ENCODE results near the gene TLE1. TPM values are rescaled to one million over a fixed set of nuclear protein-coding genes. Genes with fewer than 3 reads are reported as not detected.

Gene TLE1
- total and polyA plus RNA-seq, 2 donors (not counting 1 experiment from before 2014, with no cell fraction given) = 33.5 to 80.3 TPM

GRCh38 chr9:81594415-81594814, 94.9 kb downstream of the TLE1 start:
- peak overlapping the region; percentile 16 for H3K4me3 Mint-ChIP-seq
- Histone ChIP-seq H3K27ac (ENCODE audit: low read length in 2 of 2) (peak overlapping the region in 1 of 2 donors; percentile 2), H3K9me3 (ENCODE audit: control extremely low read depth in 1 of 3, control insufficient read depth in 2 of 3, insufficient read depth in 1 of 3, low read length in 2 of 3) (no peaks in the 10 kb centered on the region), H3K79me2 (ENCODE audit: control insufficient read depth, insufficient read depth, low read length) (peaks cover 3% of the 10 kb centered on the region), H3K4me2 (replicated peaks; ENCODE audit: low read depth, low read length, poor library complexity, severe bottlenecking) (peak overlapping the region; percentile 6), H4K20me1 (ENCODE audit: control insufficient read depth, insufficient read depth, low read length, poor library complexity, severe bottlenecking) (peaks cover 14% of the 10 kb centered on the region), H3K27me3 (replicated peaks in 1 of 4; ENCODE audit: control extremely low read depth in 1 of 4, control insufficient read depth in 3 of 4, insufficient read depth in 4 of 4, low read length in 3 of 4) (no peaks in the 10 kb centered on the region), H3K4me3 (ENCODE audit: control extremely low read depth in 1 of 5, extremely low read depth in 1 of 5, insufficient read depth in 1 of 5, low read depth in 2 of 5, low read length in 4 of 5) (no peak overlapping the region), H2AFZ (ENCODE audit: insufficient read depth, low read depth, low read length, poor library complexity, severe bottlenecking) (no peak overlapping the region), H3K36me3 (replicated peaks in 1 of 2; ENCODE audit: control extremely low read depth in 1 of 2, control insufficient read depth in 1 of 2, extremely low read depth in 1 of 2, insufficient read depth in 2 of 2, low read length in 1 of 2) (peaks cover 0 to 24% of the 10 kb centered on the region in 2 experiments), H3K4me1 (ENCODE audit: control insufficient read depth in 2 of 2, insufficient read depth in 2 of 2, low read length in 2 of 2) (peaks cover 57 to 59% of the 10 kb centered on the region in 2 donors), H3K9ac (ENCODE audit: low read length) (no peak overlapping the region)
- no peak for TF ChIP-seq EZH2 (IDR thresholded peaks at IDR 0.05; ENCODE audit: borderline replicate concordance, insufficient read depth, low read depth, low read length, poor library complexity, severe bottlenecking)
- TF ChIP-seq CTCF (IDR thresholded peaks at IDR 0.05) = no peak
- DNase-seq (no peak), ATAC-seq (ENCODE audit: low read depth) (no peak)
- 63% methylated on average over 2 of the region's 5 CpGs for WGBS (ENCODE audit: insufficient coverage)
- intact Hi-C loops (cut with micrococcal nuclease) = loop anchor here (10.0 kb wide), 1 partner anchor 60 kb away; no protein-coding TSS in a partner anchor
- CTCF ChIA-PET = interaction anchor here (1.3 to 1.4 kb wide), 2 partner anchors 71 to 92 kb away, joined by 6 to 7 read pairs; no protein-coding TSS in a partner anchor
- H3K27me3 Mint-ChIP-seq = no peaks in the 10 kb centered on the region
- POLR2A ChIA-PET = interaction anchor here (0.6 kb wide), 1 partner anchor 89 kb away, joined by 4 read pairs; no protein-coding TSS in a partner anchor
- peak overlapping the region; percentile 10 for H3K27ac Mint-ChIP-seq
- H3K4me1 Mint-ChIP-seq = peaks cover 65% of the 10 kb centered on the region
- peaks cover 2% of the 10 kb centered on the region for H3K9me3 Mint-ChIP-seq (ENCODE audit: insufficient read depth)

DNA sequence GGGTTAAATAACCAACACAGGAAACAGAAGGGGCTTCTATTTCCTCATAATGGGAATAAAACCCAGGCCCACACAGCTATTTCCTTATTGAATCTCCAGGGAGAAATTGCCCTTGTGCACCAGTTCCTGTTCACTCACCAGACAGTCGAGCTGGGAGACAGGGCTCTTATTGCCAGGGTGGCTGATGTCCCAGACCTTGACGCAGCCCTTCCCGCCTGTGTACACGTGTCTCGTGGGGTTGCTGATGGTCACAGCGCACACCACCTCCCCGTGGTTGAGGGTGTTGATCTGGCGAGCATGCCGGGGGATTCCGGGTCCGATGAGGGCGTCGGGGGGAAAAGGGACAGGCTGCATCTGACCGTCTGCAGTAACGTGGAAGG, 96.5 kb downstream of the TLE1 start:
- Histone ChIP-seq H3K4me3 (ENCODE audit: control extremely low read depth in 1 of 5, extremely low read depth in 1 of 5, insufficient read depth in 1 of 5, low read depth in 2 of 5, low read length in 4 of 5) (no peak overlapping the region), H4K20me1 (ENCODE audit: control insufficient read depth, insufficient read depth, low read length, poor library complexity, severe bottlenecking) (peaks cover 7% of the 10 kb centered on the region), H2AFZ (ENCODE audit: insufficient read depth, low read depth, low read length, poor library complexity, severe bottlenecking) (no peak overlapping the region), H3K27me3 (replicated peaks in 1 of 4; ENCODE audit: control extremely low read depth in 1 of 4, control insufficient read depth in 3 of 4, insufficient read depth in 4 of 4, low read length in 3 of 4) (no peaks in the 10 kb centered on the region), H3K27ac (ENCODE audit: low read length in 2 of 2) (no peak overlapping the region), H3K9me3 (ENCODE audit: control extremely low read depth in 1 of 3, control insufficient read depth in 2 of 3, insufficient read depth in 1 of 3, low read length in 2 of 3) (no peaks in the 10 kb centered on the region), H3K4me1 (ENCODE audit: control insufficient read depth in 2 of 2, insufficient read depth in 2 of 2, low read length in 2 of 2) (peaks cover 42 to 44% of the 10 kb centered on the region in 2 donors), H3K9ac (ENCODE audit: low read length) (no peak overlapping the region), H3K4me2 (replicated peaks; ENCODE audit: low read depth, low read length, poor library complexity, severe bottlenecking) (peak overlapping the region; percentile 24), H3K79me2 (ENCODE audit: control insufficient read depth, insufficient read depth, low read length) (peaks cover 3% of the 10 kb centered on the region), H3K36me3 (replicated peaks in 1 of 2; ENCODE audit: control extremely low read depth in 1 of 2, control insufficient read depth in 1 of 2, extremely low read depth in 1 of 2, insufficient read depth in 2 of 2, low read length in 1 of 2) (peaks cover 0 to 39% of the 10 kb centered on the region in 2 experiments)
- no peak for TF ChIP-seq CTCF (IDR thresholded peaks at IDR 0.05)
- TF ChIP-seq EZH2 (IDR thresholded peaks at IDR 0.05; ENCODE audit: borderline replicate concordance, insufficient read depth, low read depth, low read length, poor library complexity, severe bottlenecking) = no peak
- peak; percentile 21 for ATAC-seq (ENCODE audit: low read depth)
- intact Hi-C loops (cut with micrococcal nuclease) = loop anchor here (10.0 kb wide), 1 partner anchor 62 kb away; no protein-coding TSS in a partner anchor
- H3K27me3 Mint-ChIP-seq = no peaks in the 10 kb centered on the region
- 29% methylated on average over 15 of the region's 15 CpGs for WGBS (ENCODE audit: insufficient coverage)
- H3K4me1 Mint-ChIP-seq = peaks cover 49% of the 10 kb centered on the region
- H3K4me3 Mint-ChIP-seq = peak overlapping the region; percentile 5
- DNase-seq = peak; percentile 24
- peaks cover 2% of the 10 kb centered on the region for H3K9me3 Mint-ChIP-seq (ENCODE audit: insufficient read depth)
- peak overlapping the region; percentile 11 for H3K27ac Mint-ChIP-seq
- POLR2A ChIA-PET = no interaction called here
- CTCF ChIA-PET = interaction anchor here (1.4 kb wide), 1 partner anchor 70 kb away, joined by 6 read pairs; no protein-coding TSS in a partner anchor
